Cardiac muscle cell (in vitro differentiated cells and primary cell): ENCODE results near the gene ZNF497. TPM values are rescaled to one million over a fixed set of nuclear protein-coding genes. Genes with fewer than 3 reads are reported as not detected.
"Not testable (repeated sequence)": the region's sequence is repeated elsewhere in the genome, so short reads cannot be mapped to it uniquely, and the experiment has no call there.

Experiments
- DNase-seq, 2 donors: peaks; one replicate each; pipeline versions ENCODE4 v3.0.0 to v3.0.0-alpha.2; 2010 to 2017; ENCODE audit warnings: low read depth in 1 of 2, low spot score in 1 of 2
- H3K27ac ChIP-seq: fragments of 200-600 bp; sonication (generic); 2 replicates; pipeline ENCODE4 v1.5.1; 2016
- H3K27me3 ChIP-seq: fragments of 200-600 bp; sonication (generic); 2 replicates; pipeline ENCODE4 v1.6.0; 2016; ENCODE audit warnings: control low read depth
- H3K36me3 ChIP-seq: fragments of 200-600 bp; sonication (generic); 2 replicates; pipeline ENCODE4 v1.5.1; 2016; ENCODE audit warnings: control low read depth
- H3K4me1 ChIP-seq: fragments of 200-600 bp; sonication (generic); 2 replicates; pipeline ENCODE4 v1.8.1; 2017; ENCODE audit warnings: low read depth, mild to moderate bottlenecking, mixed run types
- H3K4me3 ChIP-seq: fragments of 200-600 bp; sonication (generic); 2 replicates; pipeline ENCODE4 v1.5.1; 2016; ENCODE audit warnings: mild to moderate bottlenecking
- H3K9me3 ChIP-seq: fragments of 200-600 bp; sonication (generic); 2 replicates; pipeline ENCODE4 v1.5.1; 2017; ENCODE audit warnings: low read depth, mild to moderate bottlenecking, control low read depth
- polyA plus RNA-seq: library from polyadenylated mRNA; unstranded; fragments of >200 nt; fragmentation: Nextera tagmentation; extraction: Ambion mirVana; gene quantifications from 2 replicates; pipeline ENCODE4 v1.2.1, GENCODE V29; 2016
- total RNA-seq: library from RNA; depleted of rRNA; stranded (reverse); fragments of >200 nt; gene quantifications from 2 replicates; pipeline ENCODE4 v1.2.3, GENCODE V29; 2016
- TF ChIP-seq, protein P1 (sequence below): IDR thresholded peaks from 2 replicates; pipeline ENCODE4 v1.5.1; 2012; ENCODE audit warnings: low read depth, mild to moderate bottlenecking, low read length

The ZNF497 gene
- total and polyA plus RNA-seq, 2 experiments from 2014 or later, result 5.8 to 7.6 TPM

- Histone ChIP-seq H3K27me3 (no peaks in the 10 kb centered on the region), H3K9me3 (no peaks in the 10 kb centered on the region), H3K4me3 (no peak overlapping the region), H3K4me1 (no peaks in the 10 kb centered on the region), H3K36me3 (peaks cover 8% of the 10 kb centered on the region), H3K27ac (no peak overlapping the region)
- TF ChIP-seq, protein P1, sequence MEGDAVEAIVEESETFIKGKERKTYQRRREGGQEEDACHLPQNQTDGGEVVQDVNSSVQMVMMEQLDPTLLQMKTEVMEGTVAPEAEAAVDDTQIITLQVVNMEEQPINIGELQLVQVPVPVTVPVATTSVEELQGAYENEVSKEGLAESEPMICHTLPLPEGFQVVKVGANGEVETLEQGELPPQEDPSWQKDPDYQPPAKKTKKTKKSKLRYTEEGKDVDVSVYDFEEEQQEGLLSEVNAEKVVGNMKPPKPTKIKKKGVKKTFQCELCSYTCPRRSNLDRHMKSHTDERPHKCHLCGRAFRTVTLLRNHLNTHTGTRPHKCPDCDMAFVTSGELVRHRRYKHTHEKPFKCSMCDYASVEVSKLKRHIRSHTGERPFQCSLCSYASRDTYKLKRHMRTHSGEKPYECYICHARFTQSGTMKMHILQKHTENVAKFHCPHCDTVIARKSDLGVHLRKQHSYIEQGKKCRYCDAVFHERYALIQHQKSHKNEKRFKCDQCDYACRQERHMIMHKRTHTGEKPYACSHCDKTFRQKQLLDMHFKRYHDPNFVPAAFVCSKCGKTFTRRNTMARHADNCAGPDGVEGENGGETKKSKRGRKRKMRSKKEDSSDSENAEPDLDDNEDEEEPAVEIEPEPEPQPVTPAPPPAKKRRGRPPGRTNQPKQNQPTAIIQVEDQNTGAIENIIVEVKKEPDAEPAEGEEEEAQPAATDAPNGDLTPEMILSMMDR, result no peak
- DNase-seq, result no peak
Measured at GRCh38 chr19:58318297-58318696, 44.3 kb downstream of the ZNF497 start.

DNA sequence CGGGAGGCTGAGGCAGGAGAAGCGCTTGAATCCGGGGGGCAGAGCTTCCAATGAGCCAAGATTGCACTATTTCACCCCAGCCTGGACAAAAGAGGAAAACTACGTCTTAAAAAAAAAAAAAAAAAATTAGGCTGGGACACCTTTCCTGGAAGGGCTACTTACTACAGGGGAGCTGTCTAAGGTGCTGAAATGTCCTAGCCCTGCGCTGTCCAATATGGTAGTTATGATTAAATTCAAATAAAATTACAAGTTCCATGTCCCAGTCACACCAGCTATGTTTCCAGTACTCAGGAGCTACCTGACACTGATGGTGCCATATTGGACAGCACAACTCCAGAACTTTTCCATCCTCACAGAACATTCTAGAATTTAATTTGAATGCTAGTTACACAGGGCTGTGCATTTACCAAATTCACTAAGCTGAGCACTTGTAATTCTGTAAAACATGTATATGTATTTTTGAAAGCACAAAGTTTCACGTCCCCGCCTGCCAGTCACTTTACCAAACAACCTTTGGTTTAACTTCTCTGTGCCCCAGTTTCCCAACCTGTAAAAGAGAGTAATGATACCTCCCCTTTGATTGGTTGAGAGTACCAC, 45.0 kb downstream of the ZNF497 start:
- DNase-seq, result peak; percentile 64 to 80
- no peaks in the 10 kb centered on the region for H3K9me3 ChIP-seq
- H3K4me3 ChIP-seq, result no peak overlapping the region
- H3K4me1 ChIP-seq, result no peaks in the 10 kb centered on the region
- no peaks in the 10 kb centered on the region for H3K27me3 ChIP-seq
- peaks cover 15% of the 10 kb centered on the region for H3K36me3 ChIP-seq
- H3K27ac ChIP-seq, result no peak overlapping the region
- TF ChIP-seq, protein P1, result no peak

- Histone ChIP-seq H3K36me3 (peaks cover 20% of the 10 kb centered on the region), H3K27ac (no peak overlapping the region), H3K4me3 (no peak overlapping the region), H3K9me3 (no peaks in the 10 kb centered on the region), H3K4me1 (no peaks in the 10 kb centered on the region), H3K27me3 (no peaks in the 10 kb centered on the region)
- TF ChIP-seq, protein P1, result no peak
- DNase-seq, result no peak
Measured at GRCh38 chr19:58315580-58315979, 47.0 kb downstream of the ZNF497 start.

DNA sequence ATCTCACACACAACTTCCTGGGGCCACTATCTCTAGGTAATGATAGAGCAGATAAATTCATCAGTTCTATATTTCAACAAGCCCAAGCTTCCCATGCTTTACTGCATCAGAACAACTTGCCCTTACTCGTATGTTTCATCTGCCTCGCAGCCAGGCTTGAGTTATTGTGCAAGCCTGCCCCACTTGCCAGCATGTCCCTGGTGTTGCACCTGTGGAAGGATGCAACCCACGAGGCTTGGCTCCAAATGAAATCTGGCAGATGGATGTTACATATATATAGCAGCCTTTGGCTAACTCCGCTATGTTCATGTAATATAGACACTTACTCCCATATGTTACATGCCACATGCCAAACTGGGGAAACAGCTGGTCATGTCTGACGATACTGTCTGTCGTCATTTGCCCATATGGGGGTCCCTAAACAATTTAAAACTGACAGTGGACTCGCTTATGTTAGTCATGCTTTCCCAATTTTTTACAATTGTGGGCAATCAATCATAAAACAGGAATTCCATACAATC, 51.1 kb downstream of the ZNF497 start:
- no peaks in the 10 kb centered on the region for H3K4me1 ChIP-seq
- DNase-seq, result no peak
- H3K27me3 ChIP-seq, result no peaks in the 10 kb centered on the region
- H3K9me3 ChIP-seq, result no peaks in the 10 kb centered on the region
- H3K27ac ChIP-seq, result no peak overlapping the region
- TF ChIP-seq, protein P1, result no peak
- no peak overlapping the region for H3K4me3 ChIP-seq
- H3K36me3 ChIP-seq, result peaks cover 27% of the 10 kb centered on the region

- not testable (repeated sequence) for H3K9me3 ChIP-seq, H3K4me1 ChIP-seq, H3K27me3 ChIP-seq, H3K27ac ChIP-seq, H3K4me3 ChIP-seq
- peak; percentile 42 to 54 for DNase-seq
- TF ChIP-seq, protein P1, result peak; percentile 39
- peaks cover 27% of the 10 kb centered on the region for H3K36me3 ChIP-seq
Measured at GRCh38 chr19:58310685-58311084, 51.9 kb downstream of the ZNF497 start.

DNA sequence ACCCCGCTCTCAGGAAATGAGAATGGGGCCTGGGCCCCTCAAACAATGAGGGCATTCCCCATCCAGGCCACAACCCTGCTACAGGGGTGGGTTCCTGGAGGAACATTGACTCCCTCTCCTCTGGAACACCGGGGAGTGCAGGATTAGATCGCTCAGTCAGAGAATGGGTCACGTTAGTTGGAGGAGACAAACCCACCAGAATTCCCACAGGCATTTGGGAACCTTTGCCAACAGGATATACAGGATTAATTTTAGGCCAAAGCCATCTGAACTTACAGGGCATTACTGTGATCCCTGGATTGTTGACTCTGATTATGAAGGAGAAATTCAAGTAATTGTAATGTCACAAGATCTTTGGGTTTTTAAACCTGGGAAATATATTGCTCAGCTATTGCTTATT, 54.8 kb downstream of the ZNF497 start:
- Histone ChIP-seq H3K27ac (no peak overlapping the region), H3K27me3 (no peaks in the 10 kb centered on the region), H3K9me3 (no peaks in the 10 kb centered on the region), H3K4me1 (no peaks in the 10 kb centered on the region), H3K4me3 (no peak overlapping the region), H3K36me3 (peaks cover 13% of the 10 kb centered on the region)
- TF ChIP-seq, protein P1, result no peak
- DNase-seq, result no peak
